Epithelial cell of esophagus (primary cell): ENCODE data around the gene PITPNM3.

ENCODE experiments used
- DNase-seq: peaks from one replicate; pipeline ENCODE4 v3.0.0; 2010; ENCODE audit warnings: low read depth
- H3K4me3 ChIP-seq: 2 replicates; pipeline ENCODE4 v1.5.1; 2011; ENCODE audit warnings: mild to moderate bottlenecking, low read length, control low read depth
- CTCF ChIP-seq: IDR thresholded peaks from 2 replicates; pipeline ENCODE4 v1.5.1; 2011; ENCODE audit warnings: low read depth, mild to moderate bottlenecking, low read length, control low read depth, inconsistent platforms; ENCODE audit not compliant: insufficient read depth; ENCODE audit errors: missing control alignments

PITPNM3 gene

DNA sequence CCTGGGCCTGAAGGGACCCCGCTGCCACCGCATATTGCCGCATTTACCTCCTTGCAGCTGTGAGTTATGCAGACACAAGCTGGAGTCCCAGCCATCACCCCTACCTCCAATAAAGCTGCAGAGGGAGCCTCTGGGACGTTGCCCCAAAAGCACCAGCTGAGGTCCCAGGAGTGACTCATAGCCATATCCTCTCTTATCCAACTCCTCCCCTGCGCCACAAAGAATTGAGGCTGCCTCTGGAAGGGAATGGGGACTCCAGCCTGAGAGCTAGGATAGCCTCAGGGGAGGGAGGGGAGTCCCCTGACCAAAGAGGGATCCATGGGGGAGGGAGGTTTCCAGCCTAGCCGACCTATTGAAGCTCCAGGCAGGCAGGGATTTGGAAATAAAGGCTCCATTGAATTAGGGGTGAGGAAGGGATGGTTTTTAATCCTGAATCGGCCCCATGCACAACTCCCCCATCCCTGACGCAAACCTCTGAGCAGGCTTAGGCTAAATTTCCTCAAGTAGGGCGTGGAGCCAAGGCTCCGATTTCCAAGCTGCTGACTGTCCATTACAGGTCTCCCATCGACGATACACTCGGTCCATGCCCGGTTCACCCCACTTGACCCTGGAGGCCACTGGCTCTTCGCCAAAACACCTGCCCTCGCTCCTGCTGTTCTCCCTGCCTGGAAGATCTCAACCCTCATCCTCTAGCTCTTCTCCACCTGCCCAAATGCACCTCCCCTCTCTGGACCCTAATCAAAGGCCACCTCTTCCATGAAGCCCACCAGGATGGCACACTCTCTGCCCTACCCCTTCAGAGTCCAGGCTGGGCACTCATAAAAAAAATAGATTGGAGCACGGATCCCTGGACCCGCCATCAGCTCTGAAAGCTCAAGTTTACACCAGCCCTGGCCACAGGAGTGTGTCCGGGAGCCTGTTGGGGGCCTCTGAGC lies 84.6 kb downstream of the PITPNM3 start:
- TF ChIP-seq CTCF, result peak; percentile 26
- H3K4me3 ChIP-seq, result no peak overlapping the region
- DNase-seq, result peak; percentile 62

DNA sequence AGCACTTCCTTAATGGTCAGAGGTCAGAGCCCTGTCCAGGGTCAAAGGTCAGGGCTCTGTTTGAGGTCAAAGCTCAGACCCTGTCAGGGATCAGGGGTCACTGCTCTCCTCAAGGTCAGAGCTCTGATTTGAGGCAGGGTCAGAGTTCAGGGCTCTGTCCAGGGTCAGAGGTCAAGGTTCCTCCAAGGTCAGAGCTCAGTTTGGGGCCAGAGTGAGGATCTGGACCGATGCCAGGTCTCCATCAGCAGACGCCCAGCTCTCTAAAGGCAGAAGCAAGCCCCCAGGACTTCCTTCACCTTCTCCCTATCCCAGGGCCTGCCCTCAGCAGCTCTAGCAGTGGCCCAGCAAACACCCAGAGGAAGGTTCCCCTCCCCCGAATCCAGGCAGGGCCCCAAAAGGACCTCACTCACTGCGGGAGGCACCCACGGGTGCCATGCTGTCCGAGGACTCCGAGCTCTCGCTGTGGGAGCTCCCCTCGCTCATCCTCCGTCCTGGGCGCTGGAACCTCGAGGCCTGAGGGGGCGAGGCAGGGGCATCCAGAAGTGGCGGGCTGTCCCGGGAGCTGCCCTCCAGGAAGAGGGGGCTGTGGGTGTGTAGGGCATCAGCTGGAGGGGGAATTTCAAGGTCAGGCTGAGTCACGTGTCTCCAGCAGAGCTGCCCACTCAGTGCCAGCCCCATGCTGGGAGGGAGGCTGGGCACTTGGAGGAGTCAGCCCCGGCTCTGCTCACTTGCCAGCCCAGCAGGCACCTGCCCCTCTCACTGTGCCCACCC lies 85.4 kb downstream of the PITPNM3 start:
- DNase-seq, result no peak
- no peak overlapping the region for H3K4me3 ChIP-seq

DNA sequence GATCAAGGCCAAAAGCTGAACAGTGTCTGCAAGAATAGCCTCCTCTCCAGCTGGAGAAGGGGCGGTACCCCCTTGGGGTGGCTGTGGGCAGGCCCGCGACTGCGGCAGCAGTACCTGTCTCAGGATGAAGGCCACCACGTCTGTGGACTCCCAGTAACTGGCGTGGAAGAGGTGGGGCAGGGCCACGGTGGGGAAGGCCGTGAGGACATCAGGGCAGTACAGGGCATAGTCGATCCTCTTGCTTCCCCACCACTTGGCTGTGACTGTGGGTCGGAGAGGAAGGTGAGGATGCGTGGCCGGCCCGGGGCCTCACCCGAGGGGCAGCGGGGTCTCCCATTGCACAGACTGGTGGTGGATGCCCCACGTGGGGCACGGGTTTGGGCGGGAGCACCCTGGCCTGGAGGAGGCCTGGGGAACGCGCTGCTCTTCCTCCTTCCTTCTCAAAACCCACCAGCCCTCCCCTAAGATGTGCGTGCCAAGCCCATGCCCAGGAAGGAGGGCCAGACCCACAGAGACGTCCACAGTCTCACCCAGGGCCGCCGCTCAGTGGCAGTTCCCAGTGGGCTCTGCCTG lies 86.1 kb downstream of the PITPNM3 start:
- DNase-seq, result no peak
- no peak overlapping the region for H3K4me3 ChIP-seq
- no peak for TF ChIP-seq CTCF

More for the DNA sequence above, 85.4 kb downstream of the PITPNM3 start:
- no peak for TF ChIP-seq CTCF

- DNase-seq, result no peak
- TF ChIP-seq CTCF, result no peak
- H3K4me3 ChIP-seq, result no peak overlapping the region
Observed at GRCh38 chr17:6468051-6468790, 88.1 kb downstream of the PITPNM3 start.

- no peak for DNase-seq
- no peak for TF ChIP-seq CTCF
- no peak overlapping the region for H3K4me3 ChIP-seq
Observed at GRCh38 chr17:6467567-6467966, 88.8 kb downstream of the PITPNM3 start.

DNA sequence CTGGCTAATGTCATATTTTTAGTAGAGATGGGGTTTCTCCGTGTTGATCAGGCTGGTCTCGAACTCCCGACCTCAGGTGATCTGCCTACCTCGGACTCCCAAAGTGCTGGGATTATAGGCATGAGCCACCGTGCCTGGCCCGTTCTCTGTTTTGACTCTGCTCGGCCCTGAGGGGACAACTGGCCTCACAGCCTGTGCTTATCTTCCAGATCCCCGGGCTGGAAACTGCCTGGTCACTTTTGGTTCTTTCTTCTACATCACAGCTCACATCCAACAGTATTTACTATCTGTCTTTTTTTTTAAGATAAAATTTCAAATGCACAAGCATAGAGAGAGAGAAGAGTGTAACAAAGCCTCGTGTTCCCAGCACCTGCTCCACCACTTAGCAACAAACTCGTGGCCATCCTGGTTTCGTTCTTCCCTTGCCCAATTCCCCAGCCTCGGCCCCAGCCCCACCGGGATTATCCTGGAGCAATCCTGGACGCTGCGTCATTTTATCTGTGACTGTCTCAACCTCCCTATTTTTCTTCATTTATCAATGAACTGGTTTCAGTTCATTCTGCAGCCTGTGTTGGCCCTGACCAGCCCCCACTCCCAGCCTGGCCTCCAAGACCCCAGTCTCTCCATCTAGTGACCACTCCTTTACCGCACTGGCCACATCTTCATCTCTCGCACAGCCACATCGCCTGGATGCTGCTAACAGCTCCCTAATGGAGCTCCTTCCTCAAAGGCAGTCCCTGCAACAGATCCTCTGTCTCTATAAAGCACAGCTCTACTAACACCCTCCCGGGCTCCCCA lies 91.0 kb downstream of the PITPNM3 start:
- no peak for DNase-seq
- TF ChIP-seq CTCF, result no peak
- H3K4me3 ChIP-seq, result no peak overlapping the region
